ENCODE results near the gene OR2W3. TPM values are rescaled to one million over a fixed set of nuclear protein-coding genes. Genes with fewer than 3 reads are reported as not detected.

OR2W3 gene
- total and polyA plus RNA-seq, 2 of the 8 experiments (the other 6 are each of a cell fraction or from before 2014, with no cell fraction given), result 0.12 to 1.1 TPM

GRCh38 chr1:247848346-247848745, 47.0 kb upstream of the OR2W3 start:
- Histone ChIP-seq H2BK5ac (ENCODE audit: low read depth, low read length) (no peak overlapping the region), H3K56ac (replicated peaks; ENCODE audit: insufficient read length, low read depth, low read length) (no peak overlapping the region), H2BK20ac (ENCODE audit: low read length) (no peak overlapping the region), H3K4me3 (ENCODE audit: extremely low read depth in 1 of 4, insufficient read depth in 2 of 4, low read depth in 3 of 4, low read length in 4 of 4) (no peak overlapping the region), H3K23ac (ENCODE audit: insufficient read length) (no peak overlapping the region), H2AK5ac (ENCODE audit: low read depth, low read length) (no peak overlapping the region), H3K79me2 (ENCODE audit: control insufficient read depth in 1 of 2, insufficient read depth in 2 of 2, low read length in 2 of 2) (no peaks in the 10 kb centered on the region), H3K4me2 (ENCODE audit: insufficient read depth in 1 of 2, low read depth in 2 of 2, low read length in 2 of 2) (no peak overlapping the region), H4K5ac (ENCODE audit: insufficient read length, low read depth, low read length) (no peak overlapping the region), H4K20me1 (replicated peaks in 1 of 2; ENCODE audit: control insufficient read depth in 1 of 2, insufficient read depth in 2 of 2, low read length in 2 of 2) (no peaks in the 10 kb centered on the region), H2BK15ac (ENCODE audit: low read length) (no peak overlapping the region), H3K18ac (ENCODE audit: extremely low read depth, low read length) (no peak overlapping the region), H3K9me3 (ENCODE audit: insufficient read depth in 2 of 2, low read depth in 1 of 2, low read length in 1 of 2) (peaks cover 59 to 90% of the 10 kb centered on the region in 2 experiments), H3K14ac (ENCODE audit: insufficient read length) (no peak overlapping the region), H3K23me2 (ENCODE audit: low read depth, low read length) (no peaks in the 10 kb centered on the region), H2AFZ (ENCODE audit: low read length) (no peak overlapping the region), H3K36me3 (ENCODE audit: control insufficient read depth in 2 of 4, insufficient read depth in 4 of 4, low read length in 3 of 4) (no peaks in the 10 kb centered on the region), H3K27ac (ENCODE audit: low read depth, low read length) (no peak overlapping the region), H3K79me1 (ENCODE audit: low read depth, low read length) (no peaks in the 10 kb centered on the region), H3K4me1 (replicated peaks in 1 of 4; ENCODE audit: control insufficient read depth in 3 of 4, insufficient read depth in 4 of 4, low read length in 3 of 4) (peaks cover 0 to 5% (median 0%) of the 10 kb centered on the region in 4 experiments; a peak in 1 of 7 replicates), H4K91ac (replicated peaks; ENCODE audit: insufficient read length, low read length) (no peak overlapping the region), H3K27me3 (replicated peaks in 1 of 4; ENCODE audit: control insufficient read depth in 3 of 4, extremely low read depth in 1 of 4, insufficient read depth in 3 of 4, low read length in 3 of 4) (no peaks in the 10 kb centered on the region), H3K9ac (replicated peaks in 1 of 4; ENCODE audit: extremely low read depth in 1 of 4, low read depth in 3 of 4, low read length in 3 of 4) (no peak overlapping the region), H4K8ac (ENCODE audit: extremely low read depth, insufficient read depth, low read length) (no peak overlapping the region), H3K4ac (replicated peaks; ENCODE audit: insufficient read length, low read depth, low read length) (no peak overlapping the region), H2BK12ac (ENCODE audit: low read depth, low read length) (no peak overlapping the region), H2BK120ac (replicated peaks; ENCODE audit: low read depth, low read length) (no peak overlapping the region)
- DNase-seq (ENCODE audit: low read depth in 1 of 2, low spot score in 2 of 2) (no peak), FAIRE-seq (no peak)
- ChIA-PET CTCF (ENCODE audit: partially characterized antibody) (no interaction called here), POLR2A (ENCODE audit: partially characterized antibody) (no interaction called here)
- WGBS, 2 experiments (ENCODE audit: extremely low coverage in 1 of 2, insufficient coverage in 1 of 2, insufficient read length in 1 of 2, insufficient replicate concordance in 2 of 2, low coverage in 1 of 2, low lambda C conversion rate in 2 of 2, missing lambda C conversion rate in 1 of 2), result 79% methylated on average over 7 of the region's 7 CpGs; no CpG with 5 or more reads in 1 of the 2 experiments
- no peak for TF ChIP-seq TCF12 (IDR thresholded peaks at IDR 0.05; ENCODE audit: low read depth, low read length)
- no peak for TF ChIP-seq SP1 (IDR thresholded peaks at IDR 0.05; ENCODE audit: low read depth, low read length)
- no peak for TF ChIP-seq RBBP5 (IDR thresholded peaks at IDR 0.05; ENCODE audit: borderline replicate concordance, low read depth, low read length)
- TF ChIP-seq KDM5A (IDR thresholded peaks at IDR 0.05; ENCODE audit: low read length), result no peak
- no peak for TF ChIP-seq RFX5 (IDR thresholded peaks at IDR 0.05; ENCODE audit: borderline replicate concordance, low read depth, low read length)
- no peak for TF ChIP-seq TAF1 (IDR thresholded peaks at IDR 0.05; ENCODE audit: low read depth, low read length)
- TF ChIP-seq SP2 (IDR thresholded peaks at IDR 0.05; ENCODE audit: low read length), result no peak
- TF ChIP-seq SIN3A (conservative IDR thresholded peaks at IDR 0.05 in 1 of 2, IDR thresholded peaks at IDR 0.05 in 1 of 2; ENCODE audit: low read depth in 1 of 2, low read length in 2 of 2), result no peak
- TF ChIP-seq ATF2 (IDR thresholded peaks at IDR 0.05; ENCODE audit: low read length), result no peak
- no peak for TF ChIP-seq EGR1 (IDR thresholded peaks at IDR 0.05; ENCODE audit: borderline replicate concordance, low read depth, low read length)
- no peak for TF ChIP-seq EP300 (IDR thresholded peaks at IDR 0.05; ENCODE audit: borderline replicate concordance in 1 of 2, low read depth in 2 of 2, low read length in 2 of 2)
- no peak for TF ChIP-seq TAF7 (optimal IDR thresholded peaks at IDR 0.05; ENCODE audit: borderline replicate concordance, low read depth, low read length)
- TF ChIP-seq CEBPB (IDR thresholded peaks at IDR 0.05; ENCODE audit: low read depth, low read length), result no peak

Data from H1 (cell line).